DND-41 (cell line): ENCODE data around the gene DNM3.

Experiments used
- CTCF ChIP-seq: IDR thresholded peaks from 2 replicates; pipeline ENCODE4 v1.5.1; 2012; ENCODE audit warnings: borderline replicate concordance, low read length, moderate library complexity, mild to moderate bottlenecking; ENCODE audit not compliant: poor library complexity, severe bottlenecking; ENCODE audit errors: extremely low read depth
- EZH2 ChIP-seq: IDR thresholded peaks from 3 replicates; pipeline ENCODE4 v1.6.1; 2012; ENCODE audit warnings: borderline replicate concordance, low read depth, mild to moderate bottlenecking, moderate library complexity, low read length, inconsistent platforms; ENCODE audit not compliant: severe bottlenecking

GRCh38 chr1:172339842-172340241, 498.5 kb downstream of the DNM3 start:
- TF ChIP-seq CTCF (no peak), EZH2 (no peak)
